Spleen (tissue), 11 donors: ENCODE results near the gene RNF157. TPM values are rescaled to one million over a fixed set of nuclear protein-coding genes. Genes with fewer than 3 reads are reported as not detected.
A peak's percentile ranks its signal among the peaks of the same experiment; 100 is the strongest.
"Not testable (repeated sequence)": the region's sequence is repeated elsewhere in the genome, so short reads cannot be mapped to it uniquely, and the experiment has no call there.

Experiments
- DNase-seq: peaks from one replicate; pipeline ENCODE4 v3.0.0-alpha.2; 2020
- H3K27ac ChIP-seq, 8 donors: fragments of 200-600 bp; sonication (generic) in 7 of 8; 1 replicate in 4 of 8; 2 replicates in 4 of 8; pipeline versions ENCODE4 v1.5.0 to v1.8.0; 2016 to 2021; ENCODE audit warnings: inconsistent platforms in 4 of 8, mild to moderate bottlenecking in 4 of 8, moderate library complexity in 1 of 8
- H3K27me3 ChIP-seq, 7 donors: fragments of 200-600 bp; sonication (generic) in 6 of 7; replicated peaks in 1 of 7; 1 replicate in 4 of 7; 2 replicates in 3 of 7; pipeline versions ENCODE4 v1.5.0 to v1.8.0; 2016 to 2021; ENCODE audit warnings: inconsistent platforms in 3 of 7, mild to moderate bottlenecking in 1 of 7
- H3K36me3 ChIP-seq, 6 donors: fragments of 200-600 bp; sonication (generic) in 5 of 6; 1 replicate in 4 of 6; 2 replicates in 2 of 6; pipeline versions ENCODE4 v1.5.0 to v1.8.0; 2016 to 2021; ENCODE audit warnings: inconsistent platforms in 2 of 6
- H3K4me1 ChIP-seq, 6 donors: fragments of 200-600 bp; sonication (generic) in 5 of 6; 1 replicate in 3 of 6; 2 replicates in 3 of 6; pipeline versions ENCODE4 v1.5.0 to v1.8.0; 2016 to 2021; ENCODE audit warnings: inconsistent platforms in 3 of 6
- H3K4me3 ChIP-seq, 8 donors: fragments of 200-600 bp; sonication (generic) in 7 of 8; 1 replicate in 4 of 8; 2 replicates in 4 of 8; pipeline versions ENCODE4 v1.5.0 to v1.8.0; 2016 to 2021; ENCODE audit warnings: inconsistent platforms in 4 of 8, mild to moderate bottlenecking in 4 of 8, moderate library complexity in 2 of 8
- H3K9me3 ChIP-seq, 8 donors: fragments of 200-600 bp; sonication (generic) in 7 of 8; 1 replicate in 4 of 8; 2 replicates in 4 of 8; pipeline versions ENCODE4 v1.5.0 to v1.8.0; 2016 to 2021; ENCODE audit warnings: inconsistent platforms in 4 of 8
- POLR2A ChIP-seq, 3 donors: fragments of 450-650 bp; IDR thresholded peaks; one replicate each; pipeline ENCODE4 v1.5.1; 2017; ENCODE audit warnings: antibody characterized with exemption in 3 of 3, mild to moderate bottlenecking in 1 of 3
- POLR2AphosphoS5 ChIP-seq, 3 donors: sonication (generic); formaldehyde crosslinking; IDR thresholded peaks; one replicate each; pipeline ENCODE4 v1.5.1; 2017; ENCODE audit warnings: antibody characterized with exemption in 3 of 3
- WGBS, 5 donors: extraction: QIAGEN DNeasy Blood & Tissue Kit in 3 of 5; methylation state at CpG; one replicate each; pipeline versions ENCODE4 v1.1.5 to v1.1.7; 2013 to 2018; 5-methylcytosine and 5-hydroxymethylcytosine counted together
- intact Hi-C: fragments of 100-400 bp; cut with DNase I; formaldehyde crosslinking; loops from one replicate; pipeline ENCODE4 v1.15.0; 2023; ENCODE audit warnings: low total_unique reads
- polyA plus RNA-seq, 3 donors: library from polyadenylated mRNA; stranded (reverse); fragments of 200-250 nt; gene quantifications; one replicate each; pipeline ENCODE4 v1.2.1, GENCODE V29; 2013
- total RNA-seq, 7 donors: library from RNA; depleted of rRNA in 3 of 7; stranded (reverse); fragments of >200 nt in 3 of 7; fragmentation: NEBNext Ultra II Directional in 4 of 7; extraction: Animal tissue kit (Norgen Biotek cat#: 25700) in 4 of 7; gene quantifications; one replicate each; pipeline versions ENCODE4 v1.1.0 to v1.2.1, GENCODE V29; 2016 to 2021
- TF ChIP-seq, protein P1 (sequence below), 11 experiments: fragments of 200-600 bp in 7 of 11; fragments of 450-650 bp in 4 of 11; sonication (generic) in 4 of 11; IDR thresholded peaks in 8 of 11; conservative IDR thresholded peaks in 3 of 11; 1 replicate in 7 of 11; 2 replicates in 4 of 11; pipeline versions ENCODE4 v1.4.0 to v1.8.0; 2016 to 2021; ENCODE audit warnings: antibody characterized with exemption in 11 of 11, inconsistent platforms in 4 of 11, mild to moderate bottlenecking in 1 of 11
- donor health status: healthy with polysubstance abuse.
- donor health status: DM: no; HTN: no; CAD: no; lungs with moderate emphysema.
- donor health status: DM: no; HTN: no; CAD: no.
- donor health status: Bipolar disorder and iron deficiency.
- donor health status: healthy.
- donor health status: DM: no; HTN: no; CAD: no.
- donor health status: DM: yes; HTN: yes; CAD: no.

RNF157 gene
- total and polyA plus RNA-seq, 10 donors, result 0.89 to 13.0 (median 7.6) TPM

DNA sequence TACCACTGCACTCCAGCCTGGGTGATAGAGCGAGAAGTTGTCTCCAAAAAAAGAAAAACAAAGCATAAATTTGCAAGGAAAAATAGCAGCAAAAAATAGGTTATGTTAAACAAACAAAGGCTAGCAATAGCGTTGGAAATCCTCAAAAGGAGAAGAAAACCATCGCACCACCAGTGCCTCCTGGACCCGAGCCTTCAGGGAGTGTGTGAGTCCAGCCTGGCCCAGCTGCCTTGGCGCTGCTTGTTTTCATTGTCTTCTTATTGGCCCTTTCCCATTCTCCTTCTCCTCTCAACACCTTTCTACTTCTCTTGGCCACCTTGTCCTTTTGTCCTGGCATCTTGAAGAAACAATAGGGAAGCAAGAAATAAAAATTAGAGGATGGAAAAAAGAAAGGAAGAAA, 20.4 kb upstream of the RNF157 start:
- peak overlapping the region in 3 of 8 donors; percentile 40 to 99 (median 99) for H3K27ac ChIP-seq
- H3K27me3 ChIP-seq, result no peaks in the 10 kb centered on the region
- no peak overlapping the region for H3K4me3 ChIP-seq
- 65 to 90% (median 72%) methylated on average over 5 of the region's 5 CpGs for WGBS, 5 donors
- TF ChIP-seq POLR2A (IDR thresholded peaks at IDR 0.05) (no peak), POLR2AphosphoS5 (IDR thresholded peaks at IDR 0.05) (no peak)
- TF ChIP-seq, protein P1, sequence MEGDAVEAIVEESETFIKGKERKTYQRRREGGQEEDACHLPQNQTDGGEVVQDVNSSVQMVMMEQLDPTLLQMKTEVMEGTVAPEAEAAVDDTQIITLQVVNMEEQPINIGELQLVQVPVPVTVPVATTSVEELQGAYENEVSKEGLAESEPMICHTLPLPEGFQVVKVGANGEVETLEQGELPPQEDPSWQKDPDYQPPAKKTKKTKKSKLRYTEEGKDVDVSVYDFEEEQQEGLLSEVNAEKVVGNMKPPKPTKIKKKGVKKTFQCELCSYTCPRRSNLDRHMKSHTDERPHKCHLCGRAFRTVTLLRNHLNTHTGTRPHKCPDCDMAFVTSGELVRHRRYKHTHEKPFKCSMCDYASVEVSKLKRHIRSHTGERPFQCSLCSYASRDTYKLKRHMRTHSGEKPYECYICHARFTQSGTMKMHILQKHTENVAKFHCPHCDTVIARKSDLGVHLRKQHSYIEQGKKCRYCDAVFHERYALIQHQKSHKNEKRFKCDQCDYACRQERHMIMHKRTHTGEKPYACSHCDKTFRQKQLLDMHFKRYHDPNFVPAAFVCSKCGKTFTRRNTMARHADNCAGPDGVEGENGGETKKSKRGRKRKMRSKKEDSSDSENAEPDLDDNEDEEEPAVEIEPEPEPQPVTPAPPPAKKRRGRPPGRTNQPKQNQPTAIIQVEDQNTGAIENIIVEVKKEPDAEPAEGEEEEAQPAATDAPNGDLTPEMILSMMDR (IDR thresholded peaks at IDR 0.05 in 8 of 11, conservative IDR thresholded peaks at IDR 0.05 in 3 of 11), result no peak
- peaks cover 16 to 68% (median 50%) of the 10 kb centered on the region in 6 donors for H3K4me1 ChIP-seq
- no peaks in the 10 kb centered on the region for H3K36me3 ChIP-seq
- H3K9me3 ChIP-seq, result no peaks in the 10 kb centered on the region
- intact Hi-C loops, result no loop called here
- DNase-seq, result no peak

DNA sequence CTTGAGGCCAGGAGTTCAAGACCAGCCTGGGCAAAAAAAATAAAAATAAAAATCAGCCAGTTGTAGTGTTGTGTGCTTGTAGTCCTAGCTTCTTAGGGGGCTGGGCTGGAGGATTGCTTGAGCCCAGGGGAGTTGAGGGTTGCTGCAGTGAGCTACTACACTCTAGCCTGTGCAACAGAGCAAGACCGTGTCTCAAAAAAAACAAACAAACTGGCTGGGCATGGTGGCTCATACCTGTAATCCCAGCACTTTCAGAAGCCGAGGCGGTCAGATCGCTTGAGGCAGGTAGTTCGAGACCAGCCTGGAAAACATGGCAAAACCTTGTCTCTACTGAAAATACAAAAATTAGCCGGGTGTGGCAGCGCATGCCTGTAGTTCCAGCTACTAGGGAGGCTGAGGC, 19.9 kb upstream of the RNF157 start:
- no peak for DNase-seq
- H3K27me3 ChIP-seq, result no peaks in the 10 kb centered on the region
- WGBS, 5 donors, result 83 to 91% (median 88%) methylated on average over 7 of the region's 7 CpGs
- peaks cover 16 to 68% (median 50%) of the 10 kb centered on the region in 6 donors for H3K4me1 ChIP-seq
- H3K9me3 ChIP-seq, result no peaks in the 10 kb centered on the region
- TF ChIP-seq, protein P1 (IDR thresholded peaks at IDR 0.05 in 8 of 11, conservative IDR thresholded peaks at IDR 0.05 in 3 of 11), result no peak
- no peak for TF ChIP-seq POLR2AphosphoS5 (IDR thresholded peaks at IDR 0.05)
- TF ChIP-seq POLR2A (IDR thresholded peaks at IDR 0.05), result no peak
- intact Hi-C loops, result no loop called here
- H3K4me3 ChIP-seq, result no peak overlapping the region
- H3K36me3 ChIP-seq, result no peaks in the 10 kb centered on the region
- H3K27ac ChIP-seq, result peak overlapping the region in 2 of 8 donors; percentile 40 to 99

DNA sequence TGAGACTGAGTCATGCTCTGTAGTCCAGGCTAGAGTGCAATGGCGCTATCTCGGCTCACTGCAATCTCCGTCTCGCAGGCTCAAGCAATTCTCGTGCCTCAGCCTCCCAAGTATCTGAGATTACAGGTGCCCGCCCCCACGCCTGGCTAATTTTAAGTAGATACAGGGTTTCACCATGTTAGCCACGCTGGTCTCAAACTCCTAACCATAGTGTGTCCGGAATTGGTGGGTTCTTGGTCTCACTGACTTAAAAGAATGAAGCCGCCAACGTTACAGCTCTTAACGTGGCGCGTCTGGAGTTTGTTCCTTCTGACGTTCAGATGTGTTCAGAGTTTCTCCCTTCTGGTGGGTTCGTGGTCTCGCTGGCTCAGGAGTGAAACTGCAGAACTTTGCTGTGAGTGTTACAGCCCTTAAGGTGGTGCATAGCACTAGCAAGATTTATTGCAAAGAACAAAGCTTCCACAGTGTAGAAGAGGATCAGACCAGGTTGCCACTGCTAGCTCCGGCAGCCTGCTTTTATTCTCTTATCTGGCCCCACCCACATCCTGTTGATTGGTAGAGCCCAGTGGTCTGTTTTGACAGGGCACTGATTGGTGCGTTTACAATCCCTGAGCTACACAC, 16.2 kb upstream of the RNF157 start:
- intact Hi-C loops, H3K4me3 ChIP-seq, H3K9me3 ChIP-seq, H3K27me3 ChIP-seq, H3K36me3 ChIP-seq: not testable (repeated sequence)
- H3K4me1 ChIP-seq, result peaks cover 17 to 65% (median 40%) of the 10 kb centered on the region in 6 donors
- peak; percentile 55 for DNase-seq
- H3K27ac ChIP-seq, result peak overlapping the region in 4 of 8 donors; percentile 31 to 63 (median 48)
- peak in 1 of 3 donors; percentile 82 for TF ChIP-seq POLR2AphosphoS5 (IDR thresholded peaks at IDR 0.05)
- WGBS, 5 donors, result 62 to 81% (median 70%) methylated on average over 19 of the region's 19 CpGs

DNA sequence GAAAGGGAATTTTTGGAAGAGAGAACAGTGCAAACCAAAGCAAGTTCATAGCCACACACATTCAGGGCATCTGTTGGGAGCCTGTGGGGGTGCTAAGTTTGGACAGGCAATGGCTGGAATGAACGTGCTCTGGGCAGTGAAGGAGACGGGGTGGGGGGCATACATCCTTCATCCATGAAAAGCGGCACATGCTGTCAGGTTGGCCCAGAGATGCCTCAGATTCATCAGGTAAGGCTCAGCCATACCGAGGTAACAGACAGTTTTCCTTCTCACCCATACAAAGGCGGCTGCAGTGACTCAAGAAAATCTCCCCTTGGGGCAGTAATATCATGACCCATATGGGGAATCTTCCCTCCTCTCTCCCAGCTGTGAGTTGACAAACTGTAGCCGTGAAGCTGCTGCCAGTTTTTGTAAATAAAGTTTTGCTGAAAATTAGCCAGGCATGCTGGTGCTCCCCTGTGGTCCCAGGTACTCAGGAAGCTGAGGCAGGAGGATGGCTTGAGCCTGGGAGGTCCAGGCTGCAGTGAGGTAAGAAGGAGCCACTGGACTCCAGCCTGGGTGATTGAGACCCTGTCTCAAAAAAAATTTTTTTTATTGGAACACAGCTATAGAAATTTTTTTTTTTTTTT, 15.6 kb upstream of the RNF157 start:
- intact Hi-C loops, result no loop called here
- peak; percentile 28 for DNase-seq
- TF ChIP-seq, protein P1 (IDR thresholded peaks at IDR 0.05 in 8 of 11, conservative IDR thresholded peaks at IDR 0.05 in 3 of 11), result no peak
- no peak for TF ChIP-seq POLR2A (IDR thresholded peaks at IDR 0.05)
- no peak for TF ChIP-seq POLR2AphosphoS5 (IDR thresholded peaks at IDR 0.05)
- peak overlapping the region in 4 of 8 donors; percentile 31 to 63 (median 48) for H3K27ac ChIP-seq
- 74 to 88% (median 84%) methylated on average over 6 of the region's 6 CpGs for WGBS, 5 donors
- no peaks in the 10 kb centered on the region for H3K27me3 ChIP-seq
- H3K36me3 ChIP-seq, result no peaks in the 10 kb centered on the region
- H3K4me1 ChIP-seq, result peaks cover 17 to 65% (median 36%) of the 10 kb centered on the region in 6 donors
- H3K9me3 ChIP-seq, result no peaks in the 10 kb centered on the region
- H3K4me3 ChIP-seq, result no peak overlapping the region
